Mesenchymal stem cell (in vitro differentiated cells and primary cell): ENCODE results near the gene BIN2.
A peak's percentile ranks its signal among the peaks of the same experiment; 100 is the strongest.

Source experiments
- DNase-seq: peaks from one replicate; pipeline ENCODE4 v3.0.0-alpha.2; 2013
- H2AFZ ChIP-seq: one replicate; pipeline ENCODE4 v1.6.1; 2013; ENCODE audit warnings: low read depth, mild to moderate bottlenecking, control low read depth, inconsistent platforms, low read length, moderate library complexity
- H2AK5ac ChIP-seq: 2 replicates; pipeline ENCODE4 v1.6.1; 2013; ENCODE audit warnings: low read length, moderate library complexity, mild to moderate bottlenecking, inconsistent platforms; ENCODE audit not compliant: severe bottlenecking
- H2BK120ac ChIP-seq: one replicate; pipeline ENCODE4 v1.6.1; 2013; ENCODE audit warnings: low read depth, mild to moderate bottlenecking, inconsistent platforms, low read length, moderate library complexity
- H2BK12ac ChIP-seq, 2 experiments: one replicate each; pipeline ENCODE4 v1.6.1; 2013; ENCODE audit warnings: inconsistent platforms in 2 of 2, low read length in 2 of 2, mild to moderate bottlenecking in 2 of 2, moderate library complexity in 2 of 2, control low read depth in 1 of 2
- H2BK15ac ChIP-seq: one replicate; pipeline ENCODE4 v1.6.1; 2013; ENCODE audit warnings: mild to moderate bottlenecking, low read depth, inconsistent platforms; ENCODE audit not compliant: poor library complexity, severe bottlenecking
- H2BK5ac ChIP-seq: 2 replicates; pipeline ENCODE4 v1.6.1; 2013; ENCODE audit warnings: low read depth, mild to moderate bottlenecking, low read length, control low read depth, inconsistent platforms; ENCODE audit not compliant: poor library complexity, severe bottlenecking
- H3K14ac ChIP-seq, 2 experiments: one replicate each; pipeline ENCODE4 v1.6.1; 2013; ENCODE audit warnings: inconsistent platforms in 2 of 2, low read length in 2 of 2, control low read depth in 1 of 2, mild to moderate bottlenecking in 1 of 2, moderate library complexity in 1 of 2
- H3K18ac ChIP-seq, 2 experiments: one replicate each; pipeline ENCODE4 v1.6.1; 2013; ENCODE audit warnings: inconsistent platforms in 2 of 2, low read length in 2 of 2, control low read depth in 1 of 2, low read depth in 1 of 2, mild to moderate bottlenecking in 1 of 2
- H3K23ac ChIP-seq, 2 experiments: one replicate each; pipeline ENCODE4 v1.6.1; 2013; ENCODE audit warnings: inconsistent platforms in 2 of 2, low read length in 2 of 2, mild to moderate bottlenecking in 2 of 2, moderate library complexity in 2 of 2, control low read depth in 1 of 2
- H3K27ac ChIP-seq: 2 replicates; pipeline ENCODE4 v1.5.1; 2013; ENCODE audit warnings: mild to moderate bottlenecking, moderate library complexity, low read length, control low read depth, inconsistent platforms; ENCODE audit not compliant: poor library complexity, severe bottlenecking
- H3K27me3 ChIP-seq, 2 experiments: 2 replicates each; pipeline versions ENCODE4 v1.6.1 to v1.7.0; 2013; ENCODE audit warnings: low read length in 2 of 2, mild to moderate bottlenecking in 2 of 2, moderate library complexity in 2 of 2, control low read depth in 1 of 2, inconsistent platforms in 1 of 2; ENCODE audit not compliant: control insufficient read depth in 1 of 2, insufficient read depth in 1 of 2
- H3K36me3 ChIP-seq, 2 experiments: 2 replicates each; pipeline versions ENCODE4 v1.6.1 to v1.7.0; 2013; ENCODE audit warnings: low read length in 2 of 2, control low read depth in 1 of 2, inconsistent platforms in 1 of 2, low read depth in 1 of 2, mild to moderate bottlenecking in 1 of 2; ENCODE audit not compliant: insufficient read depth in 2 of 2, control insufficient read depth in 1 of 2
- H3K4ac ChIP-seq, 2 experiments: one replicate each; pipeline ENCODE4 v1.6.1; 2013; ENCODE audit warnings: inconsistent platforms in 2 of 2, low read length in 2 of 2, mild to moderate bottlenecking in 2 of 2, moderate library complexity in 2 of 2, control low read depth in 1 of 2, low read depth in 1 of 2
- H3K4me1 ChIP-seq: 2 replicates; pipeline ENCODE4 v1.6.1; 2013; ENCODE audit warnings: low read depth, low read length, control low read depth; ENCODE audit not compliant: control insufficient read depth, insufficient read depth
- H3K4me2 ChIP-seq: 2 replicates; pipeline ENCODE4 v1.6.1; 2013; ENCODE audit warnings: low read length, mild to moderate bottlenecking, inconsistent platforms; ENCODE audit not compliant: poor library complexity, severe bottlenecking
- H3K4me3 ChIP-seq, 2 experiments: 2 replicates each; pipeline versions ENCODE4 v1.5.1 to v1.7.0; 2013; ENCODE audit warnings: low read length in 2 of 2, mild to moderate bottlenecking in 2 of 2, control low read depth in 1 of 2, low read depth in 1 of 2; ENCODE audit not compliant: insufficient read depth in 1 of 2
- H3K79me1 ChIP-seq: replicated peaks from 2 replicates; pipeline ENCODE4 v1.6.1; 2013; ENCODE audit warnings: mild to moderate bottlenecking, control low read depth, low read length, inconsistent platforms; ENCODE audit not compliant: poor library complexity, severe bottlenecking
- H3K9ac ChIP-seq: 2 replicates; pipeline ENCODE4 v1.7.0; 2013; ENCODE audit warnings: mild to moderate bottlenecking, low read length, moderate library complexity
- H3K9me3 ChIP-seq: 2 replicates; pipeline ENCODE4 v1.7.0; 2013; ENCODE audit warnings: mild to moderate bottlenecking, low read length; ENCODE audit not compliant: control insufficient read depth
- H4K8ac ChIP-seq: one replicate; pipeline ENCODE4 v1.6.1; 2013; ENCODE audit warnings: inconsistent platforms, mild to moderate bottlenecking, low read length, moderate library complexity
- H4K91ac ChIP-seq: one replicate; pipeline ENCODE4 v1.6.1; 2013; ENCODE audit warnings: mild to moderate bottlenecking, low read length, inconsistent platforms
- WGBS: methylation state at CpG from one replicate; pipeline ENCODE4 v1.1.7; 2013; ENCODE audit warnings: mixed read lengths; 5-methylcytosine and 5-hydroxymethylcytosine counted together

BIN2 gene

DNA sequence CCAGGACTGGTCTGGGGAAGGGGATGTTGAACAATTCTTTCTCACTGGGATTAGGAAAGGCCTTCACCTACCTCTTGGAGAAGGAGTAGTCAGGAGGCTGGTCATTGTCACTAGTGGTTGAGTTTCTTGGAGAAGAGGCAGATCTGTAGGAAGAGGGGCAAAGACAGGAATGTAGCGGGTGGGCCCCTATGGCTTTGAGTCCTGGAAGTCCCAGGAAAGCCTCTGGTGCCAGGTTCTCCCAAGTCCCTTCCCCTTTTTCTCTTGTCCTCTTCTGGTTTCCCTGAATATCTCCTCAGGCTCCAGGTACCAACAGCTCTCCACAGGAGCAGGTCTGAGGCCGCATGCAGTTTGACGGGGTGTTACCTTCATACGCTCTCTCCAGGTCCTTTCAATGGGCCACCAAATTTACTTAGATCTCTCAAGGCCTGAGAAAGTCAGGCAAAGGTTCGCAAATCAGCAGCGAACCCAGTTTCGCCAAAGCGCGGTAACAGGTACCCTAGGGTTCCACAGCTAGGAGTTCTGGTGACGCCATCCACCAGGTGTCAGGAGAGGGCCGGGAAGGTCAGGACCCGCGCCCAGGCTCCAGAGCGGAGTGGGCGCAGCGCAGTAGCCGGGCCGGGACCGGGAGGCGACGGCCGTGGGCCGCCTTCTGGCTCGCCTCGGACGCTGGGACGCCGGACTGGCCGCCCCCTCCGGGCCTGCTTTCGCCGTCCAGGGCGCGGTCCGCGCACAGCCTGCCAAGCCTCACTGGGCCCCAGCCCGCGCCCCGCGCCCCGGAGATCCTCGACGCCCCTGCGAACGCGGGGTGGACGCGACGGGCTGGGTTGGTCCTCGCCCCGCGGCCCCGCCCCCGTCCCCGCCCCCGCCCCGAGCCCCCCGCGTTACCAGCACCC, 54.6 kb downstream of the BIN2 start:
- Histone ChIP-seq H3K18ac (peak overlapping the region; percentile 11 to 68), H4K91ac (no peak overlapping the region), H2BK15ac (peak overlapping the region; percentile 89), H3K14ac (no peak overlapping the region), H2BK12ac (no peak overlapping the region), H3K9ac (peak overlapping the region; percentile 91), H3K4me3 (peak overlapping the region; percentile 89 to 91), H3K9me3 (no peaks in the 10 kb centered on the region), H2BK120ac (peak overlapping the region; percentile 95), H3K4ac (peak overlapping the region in 1 of 2 experiments; percentile 14), H3K4me1 (peaks cover 3% of the 10 kb centered on the region), H2AFZ (peak overlapping the region; percentile 64), H2AK5ac (no peak overlapping the region), H3K27me3 (no peaks in the 10 kb centered on the region), H3K4me2 (peak overlapping the region; percentile 96), H3K23ac (peak overlapping the region in 1 of 2 experiments; percentile 60), H3K27ac (no peak overlapping the region), H3K36me3 (peaks cover 0 to 2% of the 10 kb centered on the region in 2 experiments), H4K8ac (peak overlapping the region; percentile 36), H3K79me1 (peaks cover 4% of the 10 kb centered on the region), H2BK5ac (no peak overlapping the region)
- WGBS: 13% methylated on average over 41 of the region's 59 CpGs
- peak; percentile 26 for DNase-seq

DNA sequence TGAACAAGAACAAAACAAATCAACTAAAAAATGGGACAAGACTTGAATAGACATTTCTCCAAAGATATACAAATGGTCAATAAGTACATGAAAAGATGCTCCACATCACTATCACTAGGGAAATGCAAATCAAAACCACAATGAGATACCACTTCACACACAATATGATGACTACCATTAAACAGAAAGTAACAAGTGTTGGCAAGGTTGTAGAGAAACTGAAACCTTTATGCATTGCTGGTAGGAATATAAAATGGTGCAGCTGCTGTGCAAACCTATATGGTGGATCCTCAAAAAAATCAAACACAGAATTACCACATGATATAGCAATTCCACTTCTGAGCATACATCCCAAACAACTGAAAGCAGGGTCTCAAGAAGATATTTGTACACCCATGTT, 59.0 kb downstream of the BIN2 start:
- H3K9me3 ChIP-seq: no peaks in the 10 kb centered on the region
- no peak for DNase-seq
- no peak overlapping the region for H2BK120ac ChIP-seq
- H3K9ac ChIP-seq: no peak overlapping the region
- no peak overlapping the region for H3K4me2 ChIP-seq
- H4K91ac ChIP-seq: no peak overlapping the region
- H3K36me3 ChIP-seq: peaks cover 0 to 2% of the 10 kb centered on the region in 2 experiments
- no peak overlapping the region for H2BK15ac ChIP-seq
- H2BK5ac ChIP-seq: no peak overlapping the region
- H3K79me1 ChIP-seq: peaks cover 10% of the 10 kb centered on the region
- no peak overlapping the region for H3K14ac ChIP-seq
- H3K4me3 ChIP-seq: no peak overlapping the region
- no peak overlapping the region for H2AK5ac ChIP-seq
- no peak overlapping the region for H3K23ac ChIP-seq
- H3K27ac ChIP-seq: no peak overlapping the region
- H3K18ac ChIP-seq: no peak overlapping the region
- H3K4ac ChIP-seq: no peak overlapping the region
- no peak overlapping the region for H2BK12ac ChIP-seq
- H3K27me3 ChIP-seq: no peaks in the 10 kb centered on the region
- peaks cover 3% of the 10 kb centered on the region for H3K4me1 ChIP-seq
- no peak overlapping the region for H2AFZ ChIP-seq
- no peak overlapping the region for H4K8ac ChIP-seq

DNA sequence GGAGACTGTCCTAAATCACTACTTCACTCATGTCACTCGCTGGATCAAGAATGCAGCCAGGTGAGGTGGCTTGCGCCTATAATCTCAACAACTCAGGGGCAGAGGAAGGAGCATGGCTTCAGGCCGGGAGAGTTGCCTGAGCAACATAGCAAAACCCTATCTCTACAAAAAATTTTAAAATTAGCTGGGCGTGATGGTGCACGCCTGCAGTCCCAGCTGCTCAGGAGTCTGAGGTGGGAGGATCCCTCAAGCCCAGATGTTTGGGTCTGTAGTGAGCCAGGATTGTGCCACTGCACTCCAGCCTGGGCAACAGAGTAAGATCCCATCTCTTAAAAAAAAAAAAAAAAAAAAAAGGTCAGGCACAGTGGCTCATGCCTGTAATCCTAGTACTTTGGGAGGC, 59.7 kb downstream of the BIN2 start:
- Histone ChIP-seq H3K4me1 (no peaks in the 10 kb centered on the region), H3K79me1 (peaks cover 10% of the 10 kb centered on the region), H3K23ac (no peak overlapping the region), H3K27me3 (no peaks in the 10 kb centered on the region), H3K14ac (no peak overlapping the region), H3K27ac (no peak overlapping the region), H4K8ac (no peak overlapping the region), H3K9ac (no peak overlapping the region), H3K4me2 (no peak overlapping the region), H2BK12ac (no peak overlapping the region), H3K4ac (no peak overlapping the region), H3K18ac (no peak overlapping the region), H2AFZ (no peak overlapping the region), H3K9me3 (no peaks in the 10 kb centered on the region), H3K4me3 (no peak overlapping the region), H2AK5ac (no peak overlapping the region), H4K91ac (no peak overlapping the region), H2BK5ac (no peak overlapping the region), H2BK120ac (no peak overlapping the region), H3K36me3 (peaks cover 0 to 2% of the 10 kb centered on the region in 2 experiments), H2BK15ac (no peak overlapping the region)
- 100% methylated on average over 1 of the region's 5 CpGs for WGBS
- no peak for DNase-seq

DNA sequence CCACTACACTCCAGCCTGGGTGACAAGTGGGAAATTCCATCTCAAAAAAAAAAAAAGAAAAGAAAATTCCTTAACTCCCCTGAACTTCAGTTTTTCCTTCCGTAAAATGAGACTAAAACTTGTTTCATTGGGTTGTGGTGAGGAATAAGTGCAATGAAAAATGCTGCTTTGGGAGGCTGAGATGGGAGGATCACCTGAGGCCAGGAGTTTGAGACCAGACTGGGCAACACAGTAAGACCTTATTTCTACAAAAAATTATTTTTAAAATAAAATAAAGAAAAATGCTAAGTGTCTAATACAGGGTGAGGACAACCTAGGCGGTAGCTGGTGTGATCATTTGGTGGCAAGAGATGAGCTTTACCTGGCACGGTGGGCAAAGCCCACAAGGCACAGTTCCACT, 60.6 kb downstream of the BIN2 start:
- Histone ChIP-seq H3K4ac (no peak overlapping the region), H3K27me3 (no peaks in the 10 kb centered on the region), H3K23ac (no peak overlapping the region), H3K4me2 (no peak overlapping the region), H4K91ac (no peak overlapping the region), H2AK5ac (no peak overlapping the region), H3K14ac (no peak overlapping the region), H3K4me3 (no peak overlapping the region), H2BK120ac (no peak overlapping the region), H2BK15ac (no peak overlapping the region), H3K9me3 (no peaks in the 10 kb centered on the region), H3K9ac (no peak overlapping the region), H3K4me1 (no peaks in the 10 kb centered on the region), H3K36me3 (peaks cover 0 to 2% of the 10 kb centered on the region in 2 experiments), H4K8ac (no peak overlapping the region), H3K18ac (no peak overlapping the region), H2BK12ac (peak overlapping the region in 1 of 2 experiments; percentile 77), H2AFZ (no peak overlapping the region), H3K27ac (no peak overlapping the region), H2BK5ac (no peak overlapping the region), H3K79me1 (peaks cover 12% of the 10 kb centered on the region)
- DNase-seq: no peak
- WGBS: 99% methylated on average over 3 of the region's 3 CpGs
